Measurements from ENCODE around the gene ANAPC13. TPM values are rescaled to one million over a fixed set of nuclear protein-coding genes. Genes with fewer than 3 reads are reported as not detected.
A peak's percentile ranks its signal among the peaks of the same experiment; 100 is the strongest.

Gene ANAPC13
- total RNA-seq, 1 donor from 2014 or later, result 76.4 TPM

- Histone ChIP-seq H3K27ac (replicated peaks) (no peak overlapping the region), H3K4me1 (peaks cover 22% of the 10 kb centered on the region), H3K27me3 (ENCODE audit: low read depth) (no peaks in the 10 kb centered on the region), H3K9me3 (replicated peaks) (no peaks in the 10 kb centered on the region), H3K36me3 (no peaks in the 10 kb centered on the region), H3K4me3 (no peak overlapping the region)
- TF ChIP-seq CTCF (IDR thresholded peaks at IDR 0.05; ENCODE audit: borderline replicate concordance), result no peak
- no peak for DNase-seq
- intact Hi-C loops (cut with micrococcal nuclease), result no loop called here
Measured at GRCh38 chr3:134468519-134468918, 17.3 kb downstream of the ANAPC13 start.

- intact Hi-C loops (cut with micrococcal nuclease), result no loop called here
- Histone ChIP-seq H3K4me3 (no peak overlapping the region), H3K27ac (replicated peaks) (no peak overlapping the region), H3K27me3 (ENCODE audit: low read depth) (no peaks in the 10 kb centered on the region), H3K4me1 (peaks cover 35% of the 10 kb centered on the region), H3K36me3 (no peaks in the 10 kb centered on the region), H3K9me3 (replicated peaks) (no peaks in the 10 kb centered on the region)
- no peak for TF ChIP-seq CTCF (IDR thresholded peaks at IDR 0.05; ENCODE audit: borderline replicate concordance)
- no peak for DNase-seq
Measured at GRCh38 chr3:134466331-134466730, 19.5 kb downstream of the ANAPC13 start.

- H3K27me3 ChIP-seq (ENCODE audit: low read depth), result no peaks in the 10 kb centered on the region
- TF ChIP-seq CTCF (IDR thresholded peaks at IDR 0.05; ENCODE audit: borderline replicate concordance), result no peak
- no peak for DNase-seq
- H3K4me1 ChIP-seq, result peaks cover 35% of the 10 kb centered on the region
- H3K4me3 ChIP-seq, result peak overlapping the region; percentile 12
- peak overlapping the region; percentile 84 for H3K27ac ChIP-seq (replicated peaks)
- H3K36me3 ChIP-seq, result no peaks in the 10 kb centered on the region
- intact Hi-C loops (cut with micrococcal nuclease), result no loop called here
- H3K9me3 ChIP-seq (replicated peaks), result no peaks in the 10 kb centered on the region
Measured at GRCh38 chr3:134464689-134465365, 21.0 kb downstream of the ANAPC13 start.

GRCh38 chr3:134464064-134464688 is 21.6 kb downstream of the ANAPC13 start:
- Histone ChIP-seq H3K4me3 (peak overlapping the region; percentile 12), H3K36me3 (no peaks in the 10 kb centered on the region), H3K27ac (replicated peaks) (peak overlapping the region; percentile 84), H3K4me1 (peaks cover 35% of the 10 kb centered on the region), H3K27me3 (ENCODE audit: low read depth) (no peaks in the 10 kb centered on the region), H3K9me3 (replicated peaks) (no peaks in the 10 kb centered on the region)
- TF ChIP-seq CTCF (IDR thresholded peaks at IDR 0.05; ENCODE audit: borderline replicate concordance), result no peak
- intact Hi-C loops (cut with micrococcal nuclease), result no loop called here
- peak; percentile 79 for DNase-seq

GRCh38 chr3:134463676-134464063 is 22.1 kb downstream of the ANAPC13 start:
- intact Hi-C loops (cut with micrococcal nuclease), result no loop called here
- no peaks in the 10 kb centered on the region for H3K9me3 ChIP-seq (replicated peaks)
- peak overlapping the region; percentile 84 for H3K27ac ChIP-seq (replicated peaks)
- DNase-seq, result no peak
- no peaks in the 10 kb centered on the region for H3K27me3 ChIP-seq (ENCODE audit: low read depth)
- H3K4me1 ChIP-seq, result peaks cover 35% of the 10 kb centered on the region
- H3K36me3 ChIP-seq, result no peaks in the 10 kb centered on the region
- no peak for TF ChIP-seq CTCF (IDR thresholded peaks at IDR 0.05; ENCODE audit: borderline replicate concordance)
- H3K4me3 ChIP-seq, result no peak overlapping the region
